ENCODE results near the gene PPP2R2B.

The PPP2R2B gene

GRCh38 chr5:146755793-146756192 lies 122.8 kb downstream of the PPP2R2B start:
- no peaks in the 10 kb centered on the region for H3K36me3 ChIP-seq (ENCODE audit: insufficient read depth, low read length)
- no peaks in the 10 kb centered on the region for H3K9me3 ChIP-seq (ENCODE audit: low read length)
- no peak overlapping the region for H3K27ac ChIP-seq (ENCODE audit: low read depth, low read length)
- H3K4me3 ChIP-seq (ENCODE audit: low read depth in 1 of 2, low read length in 2 of 2), result no peak overlapping the region
- no peak overlapping the region for H3K9ac ChIP-seq (ENCODE audit: low read length)
- H3K27me3 ChIP-seq (ENCODE audit: control insufficient read depth in 1 of 2, insufficient read depth in 2 of 2, low read length in 2 of 2), result no peaks in the 10 kb centered on the region
- no peaks in the 10 kb centered on the region for H3K4me1 ChIP-seq (ENCODE audit: insufficient read depth, low read length)

DNA sequence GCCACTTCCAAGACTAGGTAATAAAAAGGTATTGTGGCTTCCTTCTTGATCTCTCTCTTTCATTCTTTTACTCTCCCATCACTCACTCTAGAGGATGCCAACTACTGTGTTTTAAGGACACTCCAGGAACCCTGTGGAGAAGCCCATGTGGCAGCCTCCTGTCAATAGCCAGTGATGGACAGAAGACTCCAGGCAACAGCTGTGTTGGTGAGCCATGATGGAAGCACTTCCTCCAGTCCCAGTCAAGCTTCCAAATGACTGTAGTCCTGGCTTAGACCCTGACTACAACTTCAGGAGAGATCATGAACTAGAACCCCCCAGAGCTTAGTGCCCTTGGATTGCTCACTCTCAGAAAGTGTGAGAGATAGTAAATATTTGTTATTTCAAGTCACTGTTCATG lies 123.9 kb downstream of the PPP2R2B start:
- Histone ChIP-seq H3K4me1 (ENCODE audit: insufficient read depth, low read length) (no peaks in the 10 kb centered on the region), H3K4me3 (ENCODE audit: low read depth in 1 of 2, low read length in 2 of 2) (no peak overlapping the region), H3K9me3 (ENCODE audit: low read length) (no peaks in the 10 kb centered on the region), H3K36me3 (ENCODE audit: insufficient read depth, low read length) (no peaks in the 10 kb centered on the region), H3K9ac (ENCODE audit: low read length) (no peak overlapping the region), H3K27me3 (ENCODE audit: control insufficient read depth in 1 of 2, insufficient read depth in 2 of 2, low read length in 2 of 2) (no peaks in the 10 kb centered on the region), H3K27ac (ENCODE audit: low read depth, low read length) (no peak overlapping the region)

DNA sequence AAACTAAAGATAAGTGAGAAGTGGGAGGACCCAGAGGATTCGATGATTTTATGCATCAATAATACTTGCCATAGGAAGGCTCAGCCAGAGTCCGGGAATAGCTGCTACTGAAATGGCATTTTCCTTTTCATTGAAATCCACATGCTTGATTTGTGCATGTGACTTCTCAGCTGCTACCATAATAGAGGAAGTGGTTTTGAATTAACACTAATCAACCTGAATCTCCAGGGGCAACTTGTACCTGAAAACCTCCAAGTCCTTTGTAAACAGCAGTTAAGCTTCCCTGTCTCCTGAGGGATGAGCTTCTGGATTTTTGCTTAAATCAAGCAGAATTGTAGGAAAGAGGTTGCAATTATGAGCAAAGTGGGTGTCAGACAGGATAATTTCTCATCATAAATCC lies 124.9 kb downstream of the PPP2R2B start:
- H3K27ac ChIP-seq (ENCODE audit: low read depth, low read length), result no peak overlapping the region
- no peaks in the 10 kb centered on the region for H3K4me1 ChIP-seq (ENCODE audit: insufficient read depth, low read length)
- H3K36me3 ChIP-seq (ENCODE audit: insufficient read depth, low read length), result no peaks in the 10 kb centered on the region
- no peaks in the 10 kb centered on the region for H3K27me3 ChIP-seq (ENCODE audit: control insufficient read depth in 1 of 2, insufficient read depth in 2 of 2, low read length in 2 of 2)
- H3K4me3 ChIP-seq (ENCODE audit: low read depth in 1 of 2, low read length in 2 of 2), result no peak overlapping the region
- H3K9me3 ChIP-seq (ENCODE audit: low read length), result no peaks in the 10 kb centered on the region
- no peak overlapping the region for H3K9ac ChIP-seq (ENCODE audit: low read length)

DNA sequence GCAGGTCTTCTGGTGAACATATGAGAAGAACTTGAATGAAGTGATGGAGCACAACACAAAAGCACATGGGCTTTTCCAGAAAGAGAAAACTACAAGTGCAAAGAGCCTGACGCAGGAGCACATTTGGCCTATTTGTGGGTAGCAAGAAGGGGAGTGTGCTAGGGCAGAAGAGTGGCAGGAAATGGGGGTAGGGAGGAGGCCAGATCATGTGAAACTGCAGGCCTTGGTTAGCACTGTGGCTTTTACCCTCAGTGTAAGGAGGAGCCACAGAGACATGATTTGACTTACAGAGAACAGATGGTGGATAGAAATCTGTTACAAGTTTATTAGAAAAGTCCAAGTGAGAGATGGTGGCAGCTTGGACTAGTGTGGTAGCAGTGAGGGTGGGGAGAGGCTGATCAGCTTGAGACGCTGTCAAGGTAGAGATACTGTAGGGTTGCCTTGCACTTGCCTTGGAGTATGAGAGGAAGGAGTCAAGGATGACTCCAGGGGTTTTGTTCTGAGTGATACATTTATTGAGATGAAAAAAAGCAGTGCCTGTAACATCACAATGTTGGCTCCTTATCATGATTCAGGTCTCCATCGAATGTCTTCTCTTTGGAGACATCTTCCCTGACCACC lies 126.7 kb downstream of the PPP2R2B start:
- H3K4me3 ChIP-seq (ENCODE audit: low read depth in 1 of 2, low read length in 2 of 2), result no peak overlapping the region
- H3K27ac ChIP-seq (ENCODE audit: low read depth, low read length), result no peak overlapping the region
- H3K27me3 ChIP-seq (ENCODE audit: control insufficient read depth in 1 of 2, insufficient read depth in 2 of 2, low read length in 2 of 2), result no peaks in the 10 kb centered on the region
- H3K9me3 ChIP-seq (ENCODE audit: low read length), result no peaks in the 10 kb centered on the region
- H3K4me1 ChIP-seq (ENCODE audit: insufficient read depth, low read length), result no peaks in the 10 kb centered on the region
- H3K9ac ChIP-seq (ENCODE audit: low read length), result no peak overlapping the region
- H3K36me3 ChIP-seq (ENCODE audit: insufficient read depth, low read length), result no peaks in the 10 kb centered on the region

GRCh38 chr5:146751054-146751453 lies 127.5 kb downstream of the PPP2R2B start:
- Histone ChIP-seq H3K27ac (ENCODE audit: low read depth, low read length) (no peak overlapping the region), H3K36me3 (ENCODE audit: insufficient read depth, low read length) (no peaks in the 10 kb centered on the region), H3K9me3 (ENCODE audit: low read length) (no peaks in the 10 kb centered on the region), H3K4me3 (ENCODE audit: low read depth in 1 of 2, low read length in 2 of 2) (no peak overlapping the region), H3K4me1 (ENCODE audit: insufficient read depth, low read length) (no peaks in the 10 kb centered on the region), H3K9ac (ENCODE audit: low read length) (no peak overlapping the region), H3K27me3 (ENCODE audit: control insufficient read depth in 1 of 2, insufficient read depth in 2 of 2, low read length in 2 of 2) (no peaks in the 10 kb centered on the region)

DNA sequence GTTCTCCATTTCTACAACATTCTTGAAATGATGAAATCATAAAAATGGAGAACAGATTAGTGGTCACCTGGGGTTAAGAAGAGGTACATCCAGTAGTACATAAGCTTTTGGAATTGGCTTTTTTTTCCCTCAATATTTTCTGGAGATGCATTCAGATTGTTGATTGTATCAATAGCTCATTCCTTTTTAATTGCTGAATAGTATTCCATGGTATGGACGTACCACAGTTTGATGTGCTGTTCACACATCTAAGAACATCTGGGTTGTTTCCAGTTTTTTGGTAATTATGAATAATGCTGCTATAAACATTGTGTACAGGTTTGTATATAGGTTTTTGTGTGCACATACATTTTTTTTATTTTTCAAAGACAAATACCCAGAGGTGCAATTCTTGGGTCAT lies 130.0 kb downstream of the PPP2R2B start:
- H3K27me3 ChIP-seq (ENCODE audit: control insufficient read depth in 1 of 2, insufficient read depth in 2 of 2, low read length in 2 of 2), result no peaks in the 10 kb centered on the region
- H3K9me3 ChIP-seq (ENCODE audit: low read length), result no peaks in the 10 kb centered on the region
- H3K4me3 ChIP-seq (ENCODE audit: low read depth in 1 of 2, low read length in 2 of 2), result no peak overlapping the region
- H3K9ac ChIP-seq (ENCODE audit: low read length), result no peak overlapping the region
- H3K36me3 ChIP-seq (ENCODE audit: insufficient read depth, low read length), result no peaks in the 10 kb centered on the region
- no peak overlapping the region for H3K27ac ChIP-seq (ENCODE audit: low read depth, low read length)
- H3K4me1 ChIP-seq (ENCODE audit: insufficient read depth, low read length), result no peaks in the 10 kb centered on the region

GRCh38 chr5:146745931-146746577 lies 132.5 kb downstream of the PPP2R2B start:
- no peaks in the 10 kb centered on the region for H3K9me3 ChIP-seq (ENCODE audit: low read length)
- no peak overlapping the region for H3K9ac ChIP-seq (ENCODE audit: low read length)
- no peak overlapping the region for H3K4me3 ChIP-seq (ENCODE audit: low read depth in 1 of 2, low read length in 2 of 2)
- no peaks in the 10 kb centered on the region for H3K27me3 ChIP-seq (ENCODE audit: control insufficient read depth in 1 of 2, insufficient read depth in 2 of 2, low read length in 2 of 2)
- no peaks in the 10 kb centered on the region for H3K4me1 ChIP-seq (ENCODE audit: insufficient read depth, low read length)
- H3K27ac ChIP-seq (ENCODE audit: low read depth, low read length), result no peak overlapping the region
- no peaks in the 10 kb centered on the region for H3K36me3 ChIP-seq (ENCODE audit: insufficient read depth, low read length)

- Histone ChIP-seq H3K27me3 (ENCODE audit: control insufficient read depth in 1 of 2, insufficient read depth in 2 of 2, low read length in 2 of 2) (no peaks in the 10 kb centered on the region), H3K27ac (ENCODE audit: low read depth, low read length) (no peak overlapping the region), H3K36me3 (ENCODE audit: insufficient read depth, low read length) (no peaks in the 10 kb centered on the region), H3K9ac (ENCODE audit: low read length) (no peak overlapping the region), H3K4me1 (ENCODE audit: insufficient read depth, low read length) (no peaks in the 10 kb centered on the region), H3K4me3 (ENCODE audit: low read depth in 1 of 2, low read length in 2 of 2) (no peak overlapping the region), H3K9me3 (ENCODE audit: low read length) (no peaks in the 10 kb centered on the region)
Measured at GRCh38 chr5:146744068-146744745, 134.3 kb downstream of the PPP2R2B start.

GRCh38 chr5:146734936-146735577 lies 143.5 kb downstream of the PPP2R2B start:
- Histone ChIP-seq H3K27ac (ENCODE audit: low read depth, low read length) (no peak overlapping the region), H3K36me3 (ENCODE audit: insufficient read depth, low read length) (no peaks in the 10 kb centered on the region), H3K4me1 (ENCODE audit: insufficient read depth, low read length) (no peaks in the 10 kb centered on the region), H3K9ac (ENCODE audit: low read length) (no peak overlapping the region), H3K4me3 (ENCODE audit: low read depth in 1 of 2, low read length in 2 of 2) (no peak overlapping the region), H3K9me3 (ENCODE audit: low read length) (no peaks in the 10 kb centered on the region), H3K27me3 (ENCODE audit: control insufficient read depth in 1 of 2, insufficient read depth in 2 of 2, low read length in 2 of 2) (no peaks in the 10 kb centered on the region)

DNA sequence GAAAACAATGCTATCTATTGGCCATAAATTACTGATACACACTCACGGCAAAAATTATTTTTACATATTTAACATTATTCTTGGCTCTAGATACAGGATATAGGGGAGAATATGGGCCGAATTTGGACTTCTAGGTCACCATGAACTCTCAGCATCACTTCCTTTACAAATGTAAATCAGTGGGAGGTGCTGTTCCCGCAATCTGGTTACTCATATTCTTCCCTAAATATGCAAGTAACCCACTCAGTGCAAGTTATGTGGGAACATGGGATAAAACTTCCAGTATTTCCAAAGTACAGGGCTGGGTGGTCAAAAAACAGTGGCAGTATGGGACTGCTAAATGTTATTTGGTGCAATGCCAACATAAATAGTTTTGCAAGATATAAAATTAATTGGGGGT lies 145.6 kb downstream of the PPP2R2B start:
- no peak overlapping the region for H3K4me3 ChIP-seq (ENCODE audit: low read depth in 1 of 2, low read length in 2 of 2)
- no peak overlapping the region for H3K27ac ChIP-seq (ENCODE audit: low read depth, low read length)
- no peaks in the 10 kb centered on the region for H3K4me1 ChIP-seq (ENCODE audit: insufficient read depth, low read length)
- no peaks in the 10 kb centered on the region for H3K9me3 ChIP-seq (ENCODE audit: low read length)
- H3K36me3 ChIP-seq (ENCODE audit: insufficient read depth, low read length), result no peaks in the 10 kb centered on the region
- H3K27me3 ChIP-seq (ENCODE audit: control insufficient read depth in 1 of 2, insufficient read depth in 2 of 2, low read length in 2 of 2), result no peaks in the 10 kb centered on the region
- H3K9ac ChIP-seq (ENCODE audit: low read length), result no peak overlapping the region

- Histone ChIP-seq H3K9ac (ENCODE audit: low read length) (no peak overlapping the region), H3K27ac (ENCODE audit: low read depth, low read length) (no peak overlapping the region), H3K9me3 (ENCODE audit: low read length) (no peaks in the 10 kb centered on the region), H3K4me3 (ENCODE audit: low read depth in 1 of 2, low read length in 2 of 2) (no peak overlapping the region), H3K4me1 (ENCODE audit: insufficient read depth, low read length) (no peaks in the 10 kb centered on the region), H3K27me3 (ENCODE audit: control insufficient read depth in 1 of 2, insufficient read depth in 2 of 2, low read length in 2 of 2) (no peaks in the 10 kb centered on the region), H3K36me3 (ENCODE audit: insufficient read depth, low read length) (no peaks in the 10 kb centered on the region)
Measured at GRCh38 chr5:146731909-146732659, 146.5 kb downstream of the PPP2R2B start.

Data from muscle layer of colon (tissue), 2 donors.